Esophagus squamous epithelium (tissue), 5 donors: ENCODE measurements around the gene LCK. TPM values are rescaled to one million over a fixed set of nuclear protein-coding genes. Genes with fewer than 3 reads are reported as not detected.

ENCODE experiments used
- DNase-seq: peaks from one replicate; lab custom pipeline; 2025; lab: John Stamatoyannopoulos, UW
- H3K27ac ChIP-seq, 4 donors: fragments of 200-600 bp; sonication (generic); one replicate each; pipeline ENCODE4 v1.5.1; 2016 to 2019; ENCODE audit warnings: mild to moderate bottlenecking in 1 of 4
- H3K27me3 ChIP-seq, 4 donors: fragments of 200-600 bp; sonication (generic); 1 replicate in 3 of 4; 2 replicates in 1 of 4; pipeline versions ENCODE4 v1.5.1 to v1.6.0; 2017 to 2021; ENCODE audit warnings: antibody characterized with exemption in 1 of 4
- H3K36me3 ChIP-seq, 3 donors: fragments of 200-600 bp; sonication (generic); one replicate each; pipeline ENCODE4 v1.5.1; 2016 to 2019
- H3K4me1 ChIP-seq, 3 donors: fragments of 200-600 bp; sonication (generic); one replicate each; pipeline ENCODE4 v1.5.1; 2017 to 2019
- H3K4me3 ChIP-seq, 4 donors: fragments of 200-600 bp; sonication (generic); 1 replicate in 3 of 4; 2 replicates in 1 of 4; pipeline ENCODE4 v1.5.1; 2016 to 2019; ENCODE audit warnings: mild to moderate bottlenecking in 2 of 4, moderate library complexity in 1 of 4
- H3K9me3 ChIP-seq, 3 donors: fragments of 200-600 bp; sonication (generic); one replicate each; pipeline ENCODE4 v1.5.1; 2016 to 2019
- POLR2A ChIP-seq, 4 donors: fragments of 450-650 bp; IDR thresholded peaks; one replicate each; pipeline ENCODE4 v1.6.1; 2017; ENCODE audit warnings: antibody characterized with exemption in 4 of 4, mild to moderate bottlenecking in 4 of 4, moderate library complexity in 3 of 4
- WGBS, 2 donors: methylation state at CpG; one replicate each; pipeline ENCODE4 v1.1.5; 2018; 5-methylcytosine and 5-hydroxymethylcytosine counted together
- intact Hi-C: fragments of 100-400 bp; cut with DNase I; formaldehyde crosslinking; loops from one replicate; pipeline ENCODE4 v1.15.0; 2022
- total RNA-seq, 4 donors: library from RNA; depleted of rRNA; stranded (reverse); fragments of >200 nt; gene quantifications; one replicate each; pipeline ENCODE4 v1.1.0, GENCODE V29; 2016
- TF ChIP-seq, protein P1 (sequence below), 6 experiments: fragments of 450-650 bp in 4 of 6; fragments of 200-600 bp in 2 of 6; sonication (generic) in 2 of 6; IDR thresholded peaks; one replicate each; pipeline ENCODE4 v1.5.1; 2016 to 2019; ENCODE audit warnings: antibody characterized with exemption in 6 of 6, mild to moderate bottlenecking in 4 of 6, moderate library complexity in 4 of 6
- donor health status: DM: yes; HTN: yes; CAD: no.

LCK gene
- total RNA-seq, 4 donors from 2014 or later: 1.2 to 9.0 (median 4.5) TPM

DNA sequence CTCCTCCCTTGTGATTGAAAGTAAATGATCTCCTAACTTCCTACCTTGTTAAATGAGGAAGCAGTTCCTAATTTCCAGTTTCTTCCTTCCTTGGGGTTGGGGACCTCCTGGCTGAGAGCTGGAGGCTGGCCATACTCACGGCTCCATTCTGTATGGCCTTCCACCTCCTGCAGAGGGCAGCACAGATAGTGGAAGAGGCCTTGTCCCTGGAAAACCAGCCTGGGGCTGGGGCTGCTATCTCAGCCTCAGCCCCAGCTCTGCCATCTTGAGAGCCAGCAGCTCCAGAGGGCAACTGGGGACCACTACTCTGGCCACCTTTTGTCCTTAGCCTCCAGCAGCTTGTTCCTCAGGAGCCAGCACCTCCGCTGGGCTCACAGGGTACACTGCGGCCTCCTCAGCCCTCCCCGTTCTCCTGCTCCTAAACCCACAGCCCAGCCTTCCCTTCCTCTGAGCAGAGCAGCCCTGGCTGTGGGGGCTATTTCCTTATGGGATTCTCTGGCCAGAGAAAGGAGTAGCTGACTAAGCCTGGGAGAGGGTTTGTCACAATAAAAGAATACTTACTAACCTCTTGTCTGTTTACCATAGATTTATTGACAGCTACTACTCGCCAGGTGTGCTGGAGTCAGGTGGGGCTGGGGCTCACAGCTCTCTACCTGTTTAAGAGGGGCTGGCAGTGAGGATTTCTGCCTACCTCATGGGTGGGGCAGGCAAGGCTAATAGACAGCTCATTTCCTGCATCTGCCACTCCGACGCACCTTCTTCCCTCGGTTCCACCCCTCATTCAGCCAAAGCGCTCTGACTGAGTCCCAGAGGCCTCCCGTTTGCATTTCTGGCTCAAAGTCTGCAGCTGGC lies 35.2 kb upstream of the LCK start:
- Histone ChIP-seq H3K36me3 (peaks cover 8 to 67% (median 13%) of the 10 kb centered on the region in 3 donors), H3K27ac (peak overlapping the region; percentile 23 to 61 (median 42))
- DNase-seq: no peak

GRCh38 chr1:32216566-32216965 lies 34.5 kb upstream of the LCK start:
- no peak for DNase-seq
- TF ChIP-seq POLR2A (IDR thresholded peaks at IDR 0.05): no peak
- TF ChIP-seq, protein P1, sequence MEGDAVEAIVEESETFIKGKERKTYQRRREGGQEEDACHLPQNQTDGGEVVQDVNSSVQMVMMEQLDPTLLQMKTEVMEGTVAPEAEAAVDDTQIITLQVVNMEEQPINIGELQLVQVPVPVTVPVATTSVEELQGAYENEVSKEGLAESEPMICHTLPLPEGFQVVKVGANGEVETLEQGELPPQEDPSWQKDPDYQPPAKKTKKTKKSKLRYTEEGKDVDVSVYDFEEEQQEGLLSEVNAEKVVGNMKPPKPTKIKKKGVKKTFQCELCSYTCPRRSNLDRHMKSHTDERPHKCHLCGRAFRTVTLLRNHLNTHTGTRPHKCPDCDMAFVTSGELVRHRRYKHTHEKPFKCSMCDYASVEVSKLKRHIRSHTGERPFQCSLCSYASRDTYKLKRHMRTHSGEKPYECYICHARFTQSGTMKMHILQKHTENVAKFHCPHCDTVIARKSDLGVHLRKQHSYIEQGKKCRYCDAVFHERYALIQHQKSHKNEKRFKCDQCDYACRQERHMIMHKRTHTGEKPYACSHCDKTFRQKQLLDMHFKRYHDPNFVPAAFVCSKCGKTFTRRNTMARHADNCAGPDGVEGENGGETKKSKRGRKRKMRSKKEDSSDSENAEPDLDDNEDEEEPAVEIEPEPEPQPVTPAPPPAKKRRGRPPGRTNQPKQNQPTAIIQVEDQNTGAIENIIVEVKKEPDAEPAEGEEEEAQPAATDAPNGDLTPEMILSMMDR (IDR thresholded peaks at IDR 0.05): no peak
- Histone ChIP-seq H3K9me3 (no peaks in the 10 kb centered on the region), H3K27ac (peak overlapping the region in 2 of 4 donors; percentile 2 to 61), H3K4me3 (no peak overlapping the region), H3K4me1 (peaks cover 10 to 31% (median 13%) of the 10 kb centered on the region in 3 donors), H3K27me3 (no peaks in the 10 kb centered on the region), H3K36me3 (peaks cover 8 to 67% (median 13%) of the 10 kb centered on the region in 3 donors)
- WGBS, 2 donors: 74 to 89% methylated on average over 3 to 5 of the region's 5 CpGs
- intact Hi-C loops: no loop called here

More for the DNA sequence above, 35.2 kb upstream of the LCK start:
- Histone ChIP-seq H3K4me1 (peaks cover 2 to 24% (median 6%) of the 10 kb centered on the region in 3 donors), H3K4me3 (no peak overlapping the region), H3K27me3 (no peaks in the 10 kb centered on the region), H3K9me3 (no peaks in the 10 kb centered on the region)
- intact Hi-C loops: no loop called here
- WGBS, 2 donors: 63 to 93% methylated on average over 5 to 7 of the region's 10 CpGs
- TF ChIP-seq POLR2A (IDR thresholded peaks at IDR 0.05): no peak
- TF ChIP-seq, protein P1 (IDR thresholded peaks at IDR 0.05): peak; percentile 29 to 81 (median 68)

DNA sequence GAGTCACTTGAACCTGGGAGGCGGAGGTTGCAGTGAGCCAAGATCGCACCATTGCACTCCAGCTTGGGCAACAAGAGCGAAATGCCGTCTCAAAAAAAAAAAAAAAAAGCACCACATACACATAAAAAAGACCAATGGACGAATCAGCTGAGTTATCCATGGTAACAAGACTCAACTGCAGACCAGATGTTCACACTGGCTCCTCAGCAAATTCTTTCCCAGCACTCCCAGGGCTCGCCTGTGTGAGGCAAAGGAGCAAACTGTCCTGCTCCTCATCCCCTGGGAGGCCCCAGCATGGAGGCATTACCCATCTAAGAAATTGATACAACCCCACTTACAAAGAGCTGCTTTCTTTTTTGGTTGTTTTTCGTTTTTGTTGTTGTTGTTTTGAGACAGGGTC lies 32.0 kb upstream of the LCK start:
- H3K36me3 ChIP-seq: peaks cover 8 to 68% (median 13%) of the 10 kb centered on the region in 3 donors
- 88 to 89% methylated on average over 7 of the region's 7 CpGs for WGBS, 2 donors
- intact Hi-C loops: no loop called here

DNA sequence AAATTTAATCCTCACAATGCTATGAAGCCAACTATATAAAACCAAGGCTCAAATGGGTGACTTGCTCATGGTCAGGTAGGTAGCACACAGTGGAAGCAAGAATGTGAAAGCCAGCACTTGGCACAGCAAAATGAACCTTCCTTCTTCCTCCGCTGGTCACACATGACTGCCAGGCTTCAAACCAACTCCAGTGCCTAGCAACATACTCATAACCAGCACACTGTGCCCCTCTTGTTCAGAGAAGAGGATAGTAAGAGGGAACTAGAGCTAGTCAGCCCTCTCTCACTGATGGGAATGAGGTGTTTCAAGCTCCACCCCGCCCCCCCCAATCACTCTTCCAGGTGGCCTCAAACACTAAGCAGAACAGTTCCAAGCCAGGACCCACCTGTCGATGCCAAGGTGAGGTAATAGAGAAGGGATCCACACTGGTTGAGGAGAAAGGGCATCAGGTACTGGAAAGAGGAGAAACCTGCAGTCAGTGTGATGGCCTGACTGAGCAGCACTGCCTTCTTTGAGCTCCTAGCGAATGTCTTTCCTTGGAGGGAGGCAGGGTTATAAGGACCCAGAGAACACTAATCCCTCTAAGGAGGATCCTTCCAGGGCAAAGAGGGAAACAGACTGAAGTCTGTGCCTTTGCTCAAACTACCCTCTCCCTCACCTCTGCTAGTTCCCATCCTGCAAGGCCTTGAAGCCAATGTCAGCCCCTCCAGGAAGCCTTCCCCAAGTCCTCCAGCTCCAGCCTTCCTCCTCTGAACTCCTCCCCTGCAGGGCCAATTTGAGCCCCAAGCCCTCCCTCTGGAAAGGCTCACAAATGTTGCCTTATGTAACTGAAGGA lies 30.1 kb upstream of the LCK start:
- 75 to 83% methylated on average over 4 of the region's 4 CpGs for WGBS, 2 donors
- TF ChIP-seq POLR2A (IDR thresholded peaks at IDR 0.05): no peak
- TF ChIP-seq, protein P1 (IDR thresholded peaks at IDR 0.05): no peak
- DNase-seq: no peak
- Histone ChIP-seq H3K27ac (peak overlapping the region in 3 of 4 donors; percentile 93 to 96 (median 94)), H3K36me3 (peaks cover 0 to 72% (median 15%) of the 10 kb centered on the region in 3 donors), H3K4me1 (peaks cover 22 to 53% (median 24%) of the 10 kb centered on the region in 3 donors), H3K9me3 (no peaks in the 10 kb centered on the region), H3K27me3 (no peaks in the 10 kb centered on the region), H3K4me3 (peak overlapping the region; percentile 65 to 99 (median 82))
- intact Hi-C loops: no loop called here

More for the DNA sequence above, 32.0 kb upstream of the LCK start:
- no peak overlapping the region for H3K27ac ChIP-seq
- no peaks in the 10 kb centered on the region for H3K27me3 ChIP-seq
- TF ChIP-seq POLR2A (IDR thresholded peaks at IDR 0.05): no peak
- TF ChIP-seq, protein P1 (IDR thresholded peaks at IDR 0.05): no peak
- no peak for DNase-seq
- H3K4me1 ChIP-seq: peaks cover 22 to 48% (median 25%) of the 10 kb centered on the region in 3 donors
- H3K9me3 ChIP-seq: no peaks in the 10 kb centered on the region
- no peak overlapping the region for H3K4me3 ChIP-seq
